Stimulated activated CD4-positive, alpha-beta T cell treated with anti-CD3 and anti-CD28 coated beads, Interleukin-1b, Interleukin-23, amount 100 ng/mL, for 1 hour (primary cell): ENCODE results near the gene SAFB.

Experiments
- DNase-seq, 2 donors: peaks; one replicate each; pipeline ENCODE4 v3.0.0-alpha.2; 2020; ENCODE audit warnings: low read depth in 2 of 2

SAFB gene

DNA sequence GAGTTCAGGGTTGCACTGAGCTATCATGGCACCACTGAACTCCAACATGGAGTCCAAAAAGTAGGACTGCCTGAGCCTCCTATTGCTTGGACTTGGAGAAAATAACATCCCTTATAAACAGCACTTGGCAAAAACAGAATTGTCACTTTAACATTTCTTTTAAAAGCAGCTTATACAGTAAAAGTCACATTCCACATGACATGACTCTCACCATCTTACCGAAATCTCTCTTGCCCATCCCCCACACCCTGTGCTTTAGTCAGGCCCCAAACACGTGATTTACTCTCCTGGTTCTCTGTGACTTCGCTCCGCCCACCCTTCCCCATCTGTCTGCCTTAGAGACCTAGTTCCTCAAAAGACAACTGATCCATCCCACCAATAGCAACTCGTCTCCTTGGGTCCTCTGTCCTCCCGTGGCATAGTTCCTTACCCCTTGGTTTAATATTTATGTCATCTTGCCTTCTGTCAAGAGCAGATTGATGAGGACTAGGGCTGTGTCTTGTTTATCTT, 4.6 kb downstream of the SAFB start:
- no peak for DNase-seq

DNA sequence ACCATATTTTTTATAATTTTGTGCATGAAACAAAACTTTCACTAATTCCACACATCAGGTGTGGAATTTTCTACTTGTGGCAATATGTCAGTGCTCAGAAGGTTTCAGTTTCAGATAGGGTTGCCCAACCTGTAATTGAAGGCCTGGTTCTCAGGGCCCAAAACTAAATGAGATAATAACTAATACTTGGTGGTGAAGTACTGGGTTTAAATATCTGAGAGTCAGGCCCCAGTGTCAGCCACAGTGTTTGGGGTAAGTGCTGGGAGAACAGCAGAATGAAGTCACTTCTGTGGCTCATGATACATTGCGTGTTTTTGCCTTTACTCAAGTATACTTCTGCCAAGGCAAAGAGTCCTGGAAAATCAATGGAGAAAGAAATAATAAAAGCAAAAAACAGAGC, 5.6 kb downstream of the SAFB start:
- DNase-seq, result no peak

DNA sequence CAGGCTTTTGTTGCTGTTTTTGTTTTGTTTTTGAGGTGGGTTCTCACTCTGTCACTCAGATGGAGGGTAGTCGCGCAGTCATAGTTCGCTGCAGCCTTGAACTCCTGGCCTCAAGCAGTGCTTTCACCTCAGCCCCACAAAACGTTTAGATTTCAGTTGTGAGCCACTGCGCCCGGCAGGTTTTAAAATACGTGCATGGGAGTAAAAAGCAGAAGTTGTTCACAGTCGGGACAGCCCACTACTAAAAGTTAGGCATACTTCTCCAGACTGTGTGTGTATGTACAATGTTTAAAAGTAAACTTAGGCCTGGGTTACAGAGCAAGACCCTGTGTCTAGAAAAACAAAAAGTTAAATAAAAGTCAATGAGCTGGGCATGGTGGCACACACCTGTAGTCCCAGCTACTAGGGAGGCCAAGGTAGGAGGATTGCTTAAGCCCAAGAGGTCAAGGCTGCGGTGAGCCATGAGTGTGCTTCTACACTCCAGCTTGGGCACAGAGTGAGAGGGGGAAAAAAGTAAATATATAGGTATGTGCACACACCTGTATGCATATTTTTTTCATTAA, 6.1 kb downstream of the SAFB start:
- DNase-seq, result no peak

DNA sequence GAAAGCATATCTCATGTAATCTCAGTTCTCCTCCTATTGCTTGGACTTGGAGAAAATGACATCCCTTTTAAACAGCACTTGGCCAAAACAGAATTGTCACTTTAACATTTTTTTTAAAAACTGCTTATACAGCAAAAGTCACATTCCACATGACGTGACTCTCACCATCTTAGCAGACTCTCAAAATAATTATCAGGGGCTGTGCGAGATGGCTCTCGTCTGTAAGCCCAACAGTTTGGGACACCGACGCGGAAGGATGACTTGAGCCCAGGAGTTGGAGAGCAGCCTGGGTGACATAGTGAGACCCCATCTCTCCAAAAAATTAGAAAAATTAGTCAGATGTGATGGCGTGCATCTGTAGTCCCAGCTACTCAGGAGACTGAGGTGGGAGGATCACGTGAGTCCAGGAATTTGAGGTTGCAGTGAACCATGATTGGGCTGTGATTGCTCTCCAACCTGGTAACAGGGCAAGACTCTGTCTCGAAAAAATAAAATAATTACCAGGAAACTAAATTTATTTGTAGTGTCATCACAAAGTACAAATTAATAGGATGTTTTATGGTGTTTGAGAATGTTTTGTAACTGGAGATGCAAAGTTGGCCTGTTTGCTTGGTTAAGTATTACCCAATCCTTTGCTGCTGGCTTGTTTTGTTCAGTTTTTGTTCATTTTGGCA, 8.8 kb downstream of the SAFB start:
- no peak for DNase-seq

DNA sequence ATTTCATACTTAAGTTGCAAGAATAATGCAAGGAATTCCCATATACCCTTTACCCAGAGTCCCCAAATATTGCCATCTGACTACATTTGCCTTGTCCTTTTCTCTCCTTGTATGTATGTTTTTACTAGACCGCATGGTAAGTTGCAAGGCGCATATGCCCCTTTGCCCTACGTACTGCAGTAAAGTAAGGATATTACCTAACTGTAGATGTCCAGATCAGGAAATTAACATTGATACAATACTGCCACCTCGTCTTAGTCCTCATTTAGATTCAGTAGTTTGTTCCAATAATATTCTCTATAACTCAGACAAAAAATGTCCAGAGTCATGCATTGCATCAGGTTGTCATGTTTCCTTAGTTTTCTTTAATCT, 9.3 kb downstream of the SAFB start:
- DNase-seq, result no peak

DNA sequence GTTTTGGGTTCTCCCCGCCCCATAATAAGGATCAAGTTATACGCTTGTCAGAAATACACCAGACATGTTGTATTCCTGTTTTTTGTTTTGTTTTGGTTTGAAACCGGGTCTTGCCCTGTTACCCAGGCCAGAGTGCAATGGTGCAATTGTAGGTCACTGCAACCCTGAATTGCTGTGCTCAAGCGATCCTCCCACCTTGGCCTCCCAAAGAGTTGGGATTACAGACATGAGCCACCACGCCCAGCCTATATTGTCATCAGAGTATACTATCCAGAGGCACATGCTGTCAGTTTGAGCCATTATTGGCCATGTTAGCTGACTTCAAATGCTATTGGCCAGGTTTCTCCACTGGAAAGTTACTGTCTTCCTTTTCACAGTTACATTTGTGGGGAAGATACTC, 9.8 kb downstream of the SAFB start:
- no peak for DNase-seq

DNA sequence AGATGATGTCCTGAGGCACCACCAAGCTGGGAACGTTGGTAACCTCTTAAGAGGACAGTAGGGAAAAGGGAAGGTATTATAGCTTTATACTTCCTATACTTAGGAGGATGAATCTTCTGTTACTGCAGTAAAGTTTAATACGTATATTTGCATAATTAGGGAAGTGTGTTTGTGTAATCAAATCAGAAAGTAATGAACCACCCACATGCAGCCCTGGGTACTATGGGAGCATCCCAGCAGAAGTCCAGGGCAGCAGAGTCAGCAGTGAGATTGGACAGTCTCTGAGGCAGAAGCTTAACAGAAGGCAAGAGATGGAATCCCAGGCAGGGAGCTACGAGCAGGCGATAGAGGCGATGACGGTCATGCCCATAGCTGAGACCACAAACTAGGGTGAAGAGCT, 12.5 kb downstream of the SAFB start:
- no peak for DNase-seq

DNA sequence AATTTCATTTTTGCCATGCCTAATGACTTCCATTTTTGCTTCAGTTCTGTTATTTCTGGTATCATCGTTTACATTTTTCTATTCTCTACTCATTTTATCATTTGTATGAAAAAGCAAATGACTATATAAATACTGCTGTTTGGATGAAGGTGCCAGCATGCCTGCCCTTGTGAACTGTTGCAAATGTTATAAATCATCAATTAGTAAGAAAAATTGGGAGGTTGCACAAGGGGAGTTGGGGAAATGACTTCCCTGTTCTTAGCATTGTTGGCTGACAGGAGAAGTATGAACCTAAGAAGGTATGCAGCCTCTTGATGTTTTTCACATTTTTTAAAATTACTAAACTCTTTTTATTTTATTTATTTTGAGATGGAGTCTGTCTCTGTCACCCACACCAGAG, 15.1 kb downstream of the SAFB start:
- no peak for DNase-seq

DNA sequence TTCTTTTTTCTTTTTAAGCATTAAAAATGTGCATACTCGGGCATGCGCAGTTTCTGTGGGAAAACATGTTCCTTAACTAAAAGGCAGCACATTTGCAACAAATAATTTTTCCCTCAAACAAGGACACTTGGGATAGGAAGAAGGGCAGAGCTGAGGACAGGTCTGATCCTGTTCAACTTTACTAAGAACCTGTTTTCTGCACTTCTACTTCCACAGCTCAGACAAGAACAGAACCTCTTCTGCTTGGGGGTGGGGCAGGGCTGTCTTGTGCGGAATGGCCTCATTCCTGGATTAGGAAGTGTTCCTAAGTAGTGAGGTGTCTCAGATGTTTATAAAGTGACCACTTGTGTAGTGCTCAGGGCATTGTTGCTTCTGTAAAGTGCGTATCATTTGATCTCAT, 18.3 kb downstream of the SAFB start:
- no peak for DNase-seq

DNA sequence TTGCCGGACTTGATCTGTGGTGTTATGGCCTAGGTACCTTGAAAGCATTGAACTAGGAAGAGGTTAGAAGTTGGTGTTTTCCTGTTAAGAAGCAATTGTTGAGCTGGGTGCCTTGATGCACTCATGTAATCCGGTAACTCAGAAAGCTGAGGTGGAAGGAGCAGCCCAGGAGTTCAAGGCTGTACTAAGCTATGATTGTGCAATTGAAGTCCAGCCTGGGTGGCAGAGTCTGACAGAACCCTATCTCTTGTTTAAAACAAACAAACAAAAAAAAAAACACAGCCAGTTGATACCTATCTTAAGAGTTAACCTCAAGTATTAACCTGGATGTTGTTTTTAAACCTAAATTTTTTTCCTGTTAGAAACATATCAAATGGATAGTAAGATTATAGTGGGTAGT, 19.3 kb downstream of the SAFB start:
- no peak for DNase-seq

DNA sequence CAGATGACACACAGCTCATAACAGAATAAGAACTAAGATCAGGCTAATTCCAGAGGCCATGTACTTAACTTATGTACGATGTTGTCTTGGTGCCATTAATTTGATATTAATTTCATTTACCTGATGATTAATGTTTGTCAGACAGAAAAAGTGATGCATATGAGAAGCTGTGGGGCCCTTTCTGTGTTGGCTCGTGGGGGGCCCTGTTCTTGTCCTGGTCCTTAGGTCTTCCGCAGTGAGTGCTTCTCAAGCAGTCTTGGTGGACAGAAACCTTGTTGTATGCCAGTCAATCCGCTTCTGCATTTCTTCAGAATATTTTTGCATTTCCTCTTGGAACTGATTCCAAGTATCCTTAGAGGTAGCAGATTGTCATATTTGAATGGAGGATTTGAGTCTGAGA, 20.2 kb downstream of the SAFB start:
- DNase-seq, result no peak

DNA sequence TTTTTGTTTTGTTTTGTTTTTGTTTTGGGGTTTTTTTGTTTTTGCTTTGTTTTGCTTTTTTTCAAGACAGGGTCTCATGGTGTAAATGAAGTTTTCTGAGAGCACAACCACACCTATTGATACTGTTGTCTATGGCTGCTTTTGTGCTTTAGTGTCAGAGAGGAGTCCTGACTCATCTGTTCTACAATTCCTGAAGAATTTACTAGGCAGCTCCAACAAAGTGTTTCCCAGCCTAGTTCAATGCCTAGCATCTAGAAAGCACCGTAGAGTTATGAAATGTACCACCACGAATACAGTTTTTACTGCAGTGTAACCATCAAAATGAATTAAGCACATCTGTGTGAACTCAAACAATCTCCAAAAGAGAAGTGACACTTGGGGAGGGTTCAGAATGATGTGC, 21.2 kb downstream of the SAFB start:
- DNase-seq, result no peak

DNA sequence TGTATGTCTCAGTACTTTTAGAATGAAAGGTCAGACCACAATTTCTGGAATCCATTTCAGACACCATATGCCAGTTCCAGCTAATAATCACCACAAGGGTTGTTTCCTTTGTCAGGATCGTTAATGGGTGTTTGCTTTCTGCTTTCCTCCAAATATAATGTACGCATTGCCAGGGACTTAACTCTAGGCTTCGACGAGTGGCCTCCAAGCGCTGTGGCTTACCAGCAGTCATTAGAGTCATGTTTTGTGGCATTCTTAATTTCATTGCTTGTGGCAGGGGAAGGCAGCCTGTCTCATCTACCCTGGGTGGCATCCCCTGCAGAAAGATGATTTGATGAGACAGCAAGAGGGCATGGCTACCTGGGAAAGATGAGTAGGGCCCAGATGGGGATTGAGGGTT, 22.5 kb downstream of the SAFB start:
- DNase-seq, result no peak

DNA sequence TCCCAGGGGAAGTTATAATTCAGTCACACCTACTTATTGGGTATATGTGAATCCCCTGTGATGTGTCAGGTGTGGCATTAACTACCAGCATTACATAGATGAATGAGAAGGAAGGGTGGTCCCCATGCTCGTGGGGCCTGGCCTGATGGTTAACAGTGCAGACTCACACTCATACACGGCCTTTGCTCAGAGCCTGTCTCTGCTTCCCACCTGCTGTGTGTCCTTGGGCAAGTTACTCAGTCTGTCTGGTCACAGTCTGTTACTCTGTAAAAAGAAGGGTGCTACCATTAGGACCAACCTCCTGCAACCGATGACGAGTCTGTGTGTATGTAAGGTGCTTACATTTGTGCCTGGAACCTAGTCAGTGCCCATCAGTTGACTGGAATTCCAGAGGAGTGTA, 23.8 kb downstream of the SAFB start:
- no peak for DNase-seq

DNA sequence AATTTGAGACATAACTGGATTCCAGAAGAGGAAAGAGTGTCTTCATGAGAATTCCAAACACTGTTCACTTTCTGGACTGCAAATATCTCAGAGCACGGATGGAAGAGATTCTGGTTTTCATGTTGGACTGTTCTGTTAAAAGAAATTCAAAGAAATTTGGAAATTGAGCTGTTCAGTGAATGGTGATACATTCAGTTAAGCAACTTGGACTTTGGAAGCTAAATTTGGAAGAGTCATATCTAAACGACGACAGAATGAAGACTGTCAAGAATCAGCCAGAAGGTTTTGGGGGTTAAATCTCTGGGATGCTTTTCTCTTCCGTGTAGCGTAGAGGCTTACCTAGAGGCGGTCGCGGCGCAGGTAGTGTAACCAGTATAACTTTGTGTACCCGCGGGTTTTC, 25.6 kb downstream of the SAFB start:
- no peak for DNase-seq

DNA sequence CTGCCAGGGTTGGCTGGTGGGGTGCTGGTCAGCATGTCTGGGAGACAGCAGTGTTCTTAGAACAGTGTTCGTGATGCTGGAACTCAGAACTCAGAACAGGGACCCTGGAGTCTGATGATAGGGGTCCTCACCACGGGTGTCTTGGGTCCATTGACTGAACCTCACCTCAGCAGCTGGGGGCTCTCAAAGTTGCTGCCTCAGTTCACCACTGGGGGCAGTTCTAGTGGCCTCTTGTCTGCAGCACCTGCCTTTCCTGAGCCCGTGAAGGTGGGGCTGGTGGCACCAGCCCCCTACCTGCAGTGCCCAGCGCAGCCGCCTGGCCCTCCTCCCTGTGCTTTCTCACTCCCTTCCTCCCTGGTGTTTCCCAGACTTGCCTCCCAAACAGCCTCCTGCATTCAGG, 28.5 kb downstream of the SAFB start:
- no peak for DNase-seq

DNA sequence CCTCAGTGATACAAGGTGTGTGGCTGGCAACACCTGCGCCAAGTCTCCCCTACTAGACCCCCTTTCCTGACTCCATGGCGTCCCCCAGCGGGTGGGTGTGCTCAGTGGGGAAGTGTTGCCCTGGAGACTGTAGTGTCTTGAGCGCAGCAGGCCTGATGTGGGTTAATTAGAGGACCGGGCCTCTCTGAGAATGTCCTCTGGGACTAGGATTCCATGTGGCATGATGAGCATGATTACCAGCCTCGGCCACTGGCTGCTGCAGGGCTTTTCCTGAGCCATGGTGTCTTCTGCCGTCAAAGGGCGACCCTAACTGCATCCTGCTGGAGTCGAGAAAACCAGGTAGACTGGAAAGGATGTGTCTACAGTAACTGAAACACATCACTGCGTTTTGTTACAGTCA, 29.4 kb downstream of the SAFB start:
- DNase-seq, result no peak

DNA sequence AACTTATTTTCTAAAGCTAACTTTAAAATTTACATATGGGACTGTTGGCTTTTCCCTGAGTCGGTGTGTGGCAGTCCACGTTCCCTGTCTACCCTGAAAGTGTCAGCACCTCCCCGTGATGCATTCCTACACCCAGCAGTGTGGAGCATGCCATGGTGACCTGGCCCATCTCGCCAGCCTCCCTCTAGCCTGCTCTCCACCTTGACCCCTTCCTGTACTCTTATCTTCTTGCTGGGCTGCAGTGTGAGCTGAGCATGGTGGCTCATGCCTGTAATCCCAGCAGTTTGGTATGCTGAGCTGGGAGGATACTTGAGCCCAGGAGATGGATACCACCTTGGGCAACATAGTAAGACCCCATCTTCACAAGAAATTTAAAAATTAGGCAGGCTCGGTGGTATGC, 32.0 kb downstream of the SAFB start:
- no peak for DNase-seq

DNA sequence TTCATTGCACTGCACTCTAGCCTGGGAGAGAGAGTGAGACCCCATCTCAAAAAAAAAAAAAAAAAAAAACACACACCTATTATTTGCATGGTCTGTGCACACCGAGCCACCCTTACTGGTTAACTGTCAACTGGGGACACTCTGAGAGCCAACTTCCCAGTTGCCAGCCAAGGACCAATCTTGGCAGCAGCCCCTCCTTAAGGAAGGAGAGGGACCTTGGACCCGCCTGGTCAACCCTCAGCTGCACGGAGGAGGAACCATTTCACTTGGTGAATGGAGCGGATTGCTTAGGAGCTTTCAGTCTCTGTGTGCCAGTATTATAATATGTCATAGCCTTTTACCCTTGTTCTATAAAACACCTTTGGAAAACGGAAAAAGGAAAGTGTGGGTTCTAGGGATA, 32.5 kb downstream of the SAFB start:
- no peak for DNase-seq

DNA sequence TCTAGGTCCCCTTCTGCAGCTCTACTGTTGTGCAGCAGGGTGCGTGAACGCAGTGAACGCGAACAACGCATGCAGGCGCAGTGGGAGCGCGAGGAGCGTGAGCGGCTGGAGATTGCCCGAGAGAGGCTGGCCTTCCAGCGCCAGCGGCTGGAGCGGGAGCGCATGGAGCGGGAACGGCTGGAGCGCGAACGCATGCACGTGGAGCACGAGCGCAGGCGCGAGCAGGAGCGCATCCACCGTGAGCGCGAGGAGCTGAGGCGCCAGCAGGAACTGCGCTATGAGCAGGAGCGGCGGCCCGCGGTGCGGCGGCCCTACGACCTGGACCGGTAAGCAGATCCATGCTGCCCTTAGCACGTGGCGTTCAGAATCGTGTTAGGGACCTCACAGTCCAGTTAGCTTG, 38.6 kb downstream of the SAFB start:
- DNase-seq, result no peak

DNA sequence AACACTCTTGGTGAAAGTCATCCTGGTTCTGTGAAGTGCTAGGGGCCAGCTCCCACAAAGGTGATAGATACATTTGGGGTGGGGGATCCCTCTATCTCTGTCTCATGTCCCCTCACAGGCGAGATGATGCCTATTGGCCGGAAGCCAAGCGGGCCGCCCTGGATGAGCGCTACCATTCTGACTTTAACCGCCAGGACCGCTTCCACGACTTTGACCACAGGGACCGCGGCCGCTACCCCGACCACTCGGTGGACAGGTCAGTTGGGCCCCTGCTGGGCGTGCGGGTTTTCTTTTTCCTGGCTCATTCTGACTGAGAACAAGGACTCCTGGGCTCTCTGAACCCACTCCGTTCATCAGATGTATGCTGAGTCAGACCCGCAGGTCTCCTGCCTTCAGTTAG, 41.0 kb downstream of the SAFB start:
- DNase-seq, result no peak

DNA sequence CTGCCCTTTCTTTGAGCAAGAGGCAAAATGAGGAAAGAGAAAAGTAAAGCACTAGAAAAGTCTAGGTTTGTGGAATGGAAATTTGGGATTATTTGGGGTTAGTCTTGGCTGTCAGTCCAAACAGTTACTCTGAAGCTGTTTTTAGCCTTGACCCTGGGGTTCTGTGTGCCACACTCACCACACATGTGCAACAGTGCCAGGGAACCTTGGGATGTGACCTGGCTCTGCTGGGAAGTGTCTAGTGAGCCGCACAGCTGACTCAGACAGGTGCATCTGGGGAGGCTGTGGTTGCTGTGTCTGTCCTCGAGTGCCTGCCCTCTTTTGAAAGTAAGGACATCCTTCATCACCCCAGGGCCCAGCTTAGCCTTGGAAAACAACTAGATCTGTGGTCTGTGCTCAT, 41.6 kb downstream of the SAFB start:
- no peak for DNase-seq

DNA sequence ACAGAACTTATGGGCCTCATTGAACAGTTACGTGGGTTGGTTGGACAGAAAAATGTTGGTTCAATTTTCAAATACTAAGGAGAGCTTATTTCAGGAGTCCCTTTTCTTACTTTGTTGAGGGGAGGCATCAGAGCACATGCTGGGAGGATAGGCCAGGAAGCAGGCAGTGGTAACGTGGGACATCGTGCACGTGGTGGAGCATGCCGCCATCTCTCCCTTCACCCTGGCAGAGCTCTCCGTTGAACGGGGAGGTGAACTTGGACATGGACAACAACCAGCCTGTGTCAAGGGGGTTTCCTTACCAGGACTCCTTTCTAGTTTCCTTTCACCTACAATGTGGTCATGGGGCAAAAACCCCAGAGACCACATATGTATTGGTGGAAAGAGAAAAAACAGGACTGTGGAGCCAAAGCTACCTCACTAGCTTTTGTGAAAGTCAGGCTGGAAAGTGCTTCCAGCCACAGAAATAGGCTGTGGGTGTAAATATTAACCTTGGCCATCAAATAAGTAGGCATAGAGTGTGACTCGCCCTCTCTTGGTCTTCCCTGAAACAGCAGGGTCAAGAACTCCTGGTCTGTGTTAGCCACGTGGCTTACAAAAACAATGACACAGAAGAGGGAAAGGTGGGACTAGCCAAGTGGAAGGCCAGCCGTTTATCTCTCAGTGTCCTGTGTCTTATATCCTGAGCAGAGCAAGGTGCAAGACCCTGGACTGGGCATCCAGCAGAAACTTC, 43.1 kb downstream of the SAFB start:
- DNase-seq, result no peak
